DND-41 (cell line): Measurements from ENCODE around the gene MB21D2.

ENCODE experiments used
- ATAC-seq: fragments of 200-7000 bp; cut with Tn5 transposase; 3 replicates; pipeline ENCODE4 v1.9.1; 2021; ENCODE audit warnings: low read depth; ENCODE audit not compliant: insufficient read depth
- DNase-seq: peaks from one replicate; pipeline ENCODE4 v3.0.0-alpha.2; 2020
- H2AFZ ChIP-seq: 2 replicates; pipeline ENCODE4 v1.6.0; 2012; ENCODE audit warnings: low read depth, low read length
- H3K27ac ChIP-seq: 2 replicates; pipeline ENCODE4 v1.5.1; 2012; ENCODE audit warnings: low read length, inconsistent platforms
- H3K27me3 ChIP-seq: fragments of 200-600 bp; sonication (generic); 2 replicates; pipeline ENCODE4 v1.6.0; 2012; ENCODE audit warnings: low read length, mild to moderate bottlenecking, inconsistent platforms; ENCODE audit not compliant: insufficient read depth, poor library complexity
- H3K36me3 ChIP-seq: 2 replicates; pipeline ENCODE4 v1.5.1; 2012; ENCODE audit warnings: low read length, inconsistent platforms; ENCODE audit not compliant: insufficient read depth
- H3K4me1 ChIP-seq: 2 replicates; pipeline ENCODE4 v1.5.1; 2012; ENCODE audit warnings: mild to moderate bottlenecking, low read length; ENCODE audit not compliant: insufficient read depth
- H3K4me2 ChIP-seq: 2 replicates; pipeline ENCODE4 v1.6.0; 2012; ENCODE audit warnings: mild to moderate bottlenecking, moderate library complexity, low read length, inconsistent platforms; ENCODE audit not compliant: insufficient read depth
- H3K4me3 ChIP-seq, 2 experiments: fragments of 200-600 bp in 1 of 2; shearing (Covaris generic) in 1 of 2; 2 replicates each; pipeline ENCODE4 v1.5.1; 2012 to 2016; ENCODE audit warnings: inconsistent platforms in 2 of 2, low read length in 2 of 2, mild to moderate bottlenecking in 2 of 2, low read depth in 1 of 2, moderate library complexity in 1 of 2
- H3K79me2 ChIP-seq: 2 replicates; pipeline ENCODE4 v1.6.0; 2012; ENCODE audit warnings: low read length, inconsistent platforms; ENCODE audit not compliant: insufficient read depth
- H3K9ac ChIP-seq: 2 replicates; pipeline ENCODE4 v1.6.0; 2012; ENCODE audit warnings: low read depth, mild to moderate bottlenecking, inconsistent platforms, low read length, moderate library complexity
- H3K9me3 ChIP-seq: 2 replicates; pipeline ENCODE4 v1.5.1; 2012; ENCODE audit warnings: low read length, moderate library complexity, mild to moderate bottlenecking, inconsistent platforms; ENCODE audit not compliant: insufficient read depth, severe bottlenecking
- H4K20me1 ChIP-seq: 2 replicates; pipeline ENCODE4 v1.6.0; 2012; ENCODE audit warnings: low read length; ENCODE audit not compliant: insufficient read depth
- EZH2 ChIP-seq: IDR thresholded peaks from 3 replicates; pipeline ENCODE4 v1.6.1; 2012; ENCODE audit warnings: borderline replicate concordance, low read depth, mild to moderate bottlenecking, moderate library complexity, low read length, inconsistent platforms; ENCODE audit not compliant: severe bottlenecking
- TF ChIP-seq, protein P1 (sequence below): IDR thresholded peaks from 2 replicates; pipeline ENCODE4 v1.5.1; 2012; ENCODE audit warnings: borderline replicate concordance, low read length, moderate library complexity, mild to moderate bottlenecking; ENCODE audit not compliant: poor library complexity, severe bottlenecking; ENCODE audit errors: extremely low read depth

The MB21D2 gene

DNA sequence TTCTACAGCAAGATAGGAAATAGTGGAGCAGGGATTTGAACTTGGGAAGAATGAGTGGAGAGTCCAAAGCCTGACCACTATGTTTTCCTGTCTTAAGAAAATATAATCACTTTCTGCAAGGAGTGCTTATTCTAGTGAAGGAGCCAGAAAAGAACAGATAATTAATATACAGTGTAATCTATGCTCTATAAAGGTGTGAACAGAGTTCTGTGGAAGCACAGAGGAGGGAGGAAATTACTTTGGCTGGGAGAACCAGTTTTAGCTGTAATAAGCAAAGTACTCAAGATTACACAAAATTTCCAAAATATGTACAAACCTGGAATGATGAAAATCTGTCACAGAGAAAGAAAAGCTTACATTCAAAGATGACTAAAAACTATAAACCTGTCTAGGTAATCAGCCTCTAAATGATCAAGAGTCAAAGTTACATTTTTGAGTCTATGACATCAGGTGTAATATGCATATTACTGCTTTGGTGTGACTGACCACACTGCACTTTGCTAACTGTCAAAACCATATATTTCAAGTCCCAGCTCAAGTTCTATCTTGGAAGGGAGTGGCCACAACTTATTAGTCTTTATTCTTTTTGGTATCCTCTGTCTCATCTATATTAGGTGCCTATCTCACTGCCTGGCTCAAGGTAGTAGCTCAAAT is 40.7 kb upstream of the MB21D2 start:
- Histone ChIP-seq H3K9me3 (no peaks in the 10 kb centered on the region), H3K4me3 (no peak overlapping the region), H3K9ac (no peak overlapping the region), H3K27ac (no peak overlapping the region), H3K27me3 (no peaks in the 10 kb centered on the region), H3K36me3 (no peaks in the 10 kb centered on the region), H3K4me1 (no peaks in the 10 kb centered on the region), H3K79me2 (no peaks in the 10 kb centered on the region), H2AFZ (no peak overlapping the region), H3K4me2 (no peak overlapping the region), H4K20me1 (no peaks in the 10 kb centered on the region)
- TF ChIP-seq EZH2: no peak
- TF ChIP-seq, protein P1, sequence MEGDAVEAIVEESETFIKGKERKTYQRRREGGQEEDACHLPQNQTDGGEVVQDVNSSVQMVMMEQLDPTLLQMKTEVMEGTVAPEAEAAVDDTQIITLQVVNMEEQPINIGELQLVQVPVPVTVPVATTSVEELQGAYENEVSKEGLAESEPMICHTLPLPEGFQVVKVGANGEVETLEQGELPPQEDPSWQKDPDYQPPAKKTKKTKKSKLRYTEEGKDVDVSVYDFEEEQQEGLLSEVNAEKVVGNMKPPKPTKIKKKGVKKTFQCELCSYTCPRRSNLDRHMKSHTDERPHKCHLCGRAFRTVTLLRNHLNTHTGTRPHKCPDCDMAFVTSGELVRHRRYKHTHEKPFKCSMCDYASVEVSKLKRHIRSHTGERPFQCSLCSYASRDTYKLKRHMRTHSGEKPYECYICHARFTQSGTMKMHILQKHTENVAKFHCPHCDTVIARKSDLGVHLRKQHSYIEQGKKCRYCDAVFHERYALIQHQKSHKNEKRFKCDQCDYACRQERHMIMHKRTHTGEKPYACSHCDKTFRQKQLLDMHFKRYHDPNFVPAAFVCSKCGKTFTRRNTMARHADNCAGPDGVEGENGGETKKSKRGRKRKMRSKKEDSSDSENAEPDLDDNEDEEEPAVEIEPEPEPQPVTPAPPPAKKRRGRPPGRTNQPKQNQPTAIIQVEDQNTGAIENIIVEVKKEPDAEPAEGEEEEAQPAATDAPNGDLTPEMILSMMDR: no peak
- no peak for ATAC-seq
- DNase-seq: no peak

DNA sequence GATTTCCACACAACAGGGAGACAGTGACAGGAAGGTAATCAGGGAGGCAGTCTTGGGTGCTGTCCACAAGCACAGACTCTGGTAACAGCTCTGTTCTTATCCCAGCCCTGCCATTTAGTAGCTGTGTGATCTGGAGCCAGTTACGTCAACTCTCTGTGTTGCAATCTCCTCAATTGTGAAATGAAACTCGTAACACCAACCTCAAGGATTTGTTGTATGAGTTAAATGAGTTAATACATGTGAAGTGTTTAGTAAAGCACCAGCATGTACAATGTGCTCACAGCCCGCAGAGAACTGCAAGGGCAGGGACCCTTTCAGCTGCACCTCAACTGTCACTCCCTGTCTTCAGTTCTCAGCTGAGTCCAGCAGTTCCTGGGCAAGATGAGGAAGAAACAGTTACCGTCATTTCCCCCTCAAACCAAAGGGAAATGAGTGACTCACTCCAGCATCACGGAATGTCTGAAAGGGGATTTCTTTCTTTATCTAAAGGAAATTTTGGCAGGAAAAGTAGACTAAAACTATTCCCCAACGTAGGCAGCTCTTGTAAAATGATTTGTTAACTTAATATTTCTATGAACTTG is 39.9 kb upstream of the MB21D2 start:
- no peaks in the 10 kb centered on the region for H3K9me3 ChIP-seq
- no peaks in the 10 kb centered on the region for H4K20me1 ChIP-seq
- H3K4me3 ChIP-seq: no peak overlapping the region
- no peaks in the 10 kb centered on the region for H3K27me3 ChIP-seq
- ATAC-seq: no peak
- no peak for DNase-seq
- no peak overlapping the region for H3K27ac ChIP-seq
- TF ChIP-seq, protein P1: no peak
- no peak for TF ChIP-seq EZH2
- H3K4me2 ChIP-seq: no peak overlapping the region
- no peaks in the 10 kb centered on the region for H3K36me3 ChIP-seq
- no peak overlapping the region for H3K9ac ChIP-seq
- no peaks in the 10 kb centered on the region for H3K4me1 ChIP-seq
- no peak overlapping the region for H2AFZ ChIP-seq
- H3K79me2 ChIP-seq: no peaks in the 10 kb centered on the region

DNA sequence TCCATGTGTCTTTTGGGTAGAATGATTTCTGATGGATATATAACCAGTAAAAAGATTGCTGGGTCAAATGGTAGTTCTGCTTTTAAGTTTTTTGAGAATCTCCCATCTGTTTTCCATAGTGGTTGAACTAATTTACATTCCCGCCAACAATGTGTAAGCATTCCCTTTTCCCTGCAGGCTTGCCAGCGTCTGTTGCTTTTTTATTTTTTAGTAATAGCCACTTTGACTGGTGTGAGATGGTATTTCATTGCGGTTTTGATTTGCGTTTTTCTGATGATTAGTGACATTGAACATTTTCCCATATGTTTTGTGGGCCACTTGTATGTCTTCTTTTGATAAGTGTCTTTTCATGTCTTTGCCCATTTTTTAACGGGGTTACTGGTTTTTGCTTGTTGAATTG is 36.3 kb upstream of the MB21D2 start:
- Histone ChIP-seq H3K27ac (no peak overlapping the region), H3K27me3 (no peaks in the 10 kb centered on the region), H3K36me3 (no peaks in the 10 kb centered on the region), H3K4me1 (no peaks in the 10 kb centered on the region), H3K9ac (no peak overlapping the region), H3K4me3 (no peak overlapping the region), H3K79me2 (no peaks in the 10 kb centered on the region), H4K20me1 (no peaks in the 10 kb centered on the region), H2AFZ (no peak overlapping the region), H3K4me2 (no peak overlapping the region), H3K9me3 (no peaks in the 10 kb centered on the region)
- DNase-seq (no peak), ATAC-seq (no peak)
- no peak for TF ChIP-seq EZH2
- TF ChIP-seq, protein P1: no peak
